ENCODE measurements around the gene ALDH8A1.

DNA sequence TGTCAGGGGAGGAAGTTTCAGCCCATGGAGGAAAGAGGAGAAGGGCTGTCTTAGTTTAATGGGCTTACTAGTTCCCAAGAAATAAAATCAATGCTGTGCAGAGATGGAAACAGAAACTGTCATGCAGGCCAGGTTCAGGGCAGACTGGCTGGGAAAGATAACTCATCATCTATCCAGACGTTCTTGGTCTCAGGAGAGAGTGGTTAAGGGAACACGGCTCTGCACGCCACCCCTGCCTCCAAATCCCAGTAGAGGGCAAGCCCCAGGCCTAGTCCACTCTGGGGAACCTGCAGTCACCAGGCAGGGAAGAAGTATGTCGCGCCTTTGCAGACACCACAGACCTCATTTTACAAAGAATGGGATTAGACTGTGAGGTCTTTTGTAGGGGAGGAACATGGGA, 12.5 kb downstream of the ALDH8A1 start:
- TF ChIP-seq, protein P1, sequence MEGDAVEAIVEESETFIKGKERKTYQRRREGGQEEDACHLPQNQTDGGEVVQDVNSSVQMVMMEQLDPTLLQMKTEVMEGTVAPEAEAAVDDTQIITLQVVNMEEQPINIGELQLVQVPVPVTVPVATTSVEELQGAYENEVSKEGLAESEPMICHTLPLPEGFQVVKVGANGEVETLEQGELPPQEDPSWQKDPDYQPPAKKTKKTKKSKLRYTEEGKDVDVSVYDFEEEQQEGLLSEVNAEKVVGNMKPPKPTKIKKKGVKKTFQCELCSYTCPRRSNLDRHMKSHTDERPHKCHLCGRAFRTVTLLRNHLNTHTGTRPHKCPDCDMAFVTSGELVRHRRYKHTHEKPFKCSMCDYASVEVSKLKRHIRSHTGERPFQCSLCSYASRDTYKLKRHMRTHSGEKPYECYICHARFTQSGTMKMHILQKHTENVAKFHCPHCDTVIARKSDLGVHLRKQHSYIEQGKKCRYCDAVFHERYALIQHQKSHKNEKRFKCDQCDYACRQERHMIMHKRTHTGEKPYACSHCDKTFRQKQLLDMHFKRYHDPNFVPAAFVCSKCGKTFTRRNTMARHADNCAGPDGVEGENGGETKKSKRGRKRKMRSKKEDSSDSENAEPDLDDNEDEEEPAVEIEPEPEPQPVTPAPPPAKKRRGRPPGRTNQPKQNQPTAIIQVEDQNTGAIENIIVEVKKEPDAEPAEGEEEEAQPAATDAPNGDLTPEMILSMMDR (IDR thresholded peaks at IDR 0.05), result no peak
- TF ChIP-seq POLR2A (IDR thresholded peaks at IDR 0.05), result no peak

Measured in lower leg skin (tissue), 3 donors.